ENCODE data around the gene RGL4. TPM values are rescaled to one million over a fixed set of nuclear protein-coding genes. Genes with fewer than 3 reads are reported as not detected.

The RGL4 gene
- polyA plus RNA-seq, 3 donors = 2.3 to 2.4 (median 2.3) TPM

GRCh38 chr22:23677701-23677995, 13.2 kb upstream of the RGL4 start:
- Histone ChIP-seq H3K4me3 (replicated peaks in 1 of 3; ENCODE audit: low read depth in 2 of 3, low read length in 3 of 3) (no peak overlapping the region), H3K4me1 (ENCODE audit: control insufficient read depth in 1 of 2, insufficient read depth in 2 of 2, low read length in 2 of 2) (peaks cover 18 to 22% of the 10 kb centered on the region in 2 donors), H3K79me2 (ENCODE audit: insufficient read depth, low read length) (no peaks in the 10 kb centered on the region), H3K9ac (ENCODE audit: insufficient read depth, low read length, poor library complexity, severe bottlenecking) (no peak overlapping the region), H3K36me3 (replicated peaks in 1 of 2; ENCODE audit: control insufficient read depth in 1 of 2, insufficient read depth in 2 of 2, low read length in 2 of 2) (peaks cover 10 to 33% of the 10 kb centered on the region in 2 donors), H3K9me3 (replicated peaks in 1 of 2; ENCODE audit: control insufficient read depth in 1 of 2, insufficient read depth in 1 of 2, low read length in 2 of 2) (no peaks in the 10 kb centered on the region), H3K27me3 (ENCODE audit: control insufficient read depth in 2 of 2, insufficient read depth in 2 of 2, low read length in 2 of 2) (no peaks in the 10 kb centered on the region), H3K4me2 (replicated peaks; ENCODE audit: extremely low read depth, low read length, poor library complexity, severe bottlenecking) (no peak overlapping the region), H2AFZ (ENCODE audit: insufficient read depth, low read depth, low read length, poor library complexity, severe bottlenecking) (no peak overlapping the region), H3K27ac (ENCODE audit: low read depth in 1 of 2, low read length in 2 of 2) (no peak overlapping the region), H4K20me1 (ENCODE audit: insufficient read depth, low read length) (no peaks in the 10 kb centered on the region)
- no peak for TF ChIP-seq CTCF (IDR thresholded peaks at IDR 0.05)
- no peak overlapping the region for H3K4me3 Mint-ChIP-seq
- intact Hi-C loops (cut with micrococcal nuclease) = no loop called here
- H3K27me3 Mint-ChIP-seq (ENCODE audit: low read depth in 3 of 3) = peaks cover 0 to 2% (median 0%) of the 10 kb centered on the region in 3 donors
- H3K36me3 Mint-ChIP-seq = peaks cover 27 to 60% of the 10 kb centered on the region in 2 donors
- no peak for DNase-seq
- no peaks in the 10 kb centered on the region for H3K9me3 Mint-ChIP-seq
- WGBS (ENCODE audit: insufficient coverage) = 97% methylated on average over 6 of the region's 6 CpGs
- peak overlapping the region in 4 of 7 donors; percentile 3 to 77 (median 24) for H3K27ac Mint-ChIP-seq
- H3K4me1 Mint-ChIP-seq = peaks cover 40% of the 10 kb centered on the region

DNA sequence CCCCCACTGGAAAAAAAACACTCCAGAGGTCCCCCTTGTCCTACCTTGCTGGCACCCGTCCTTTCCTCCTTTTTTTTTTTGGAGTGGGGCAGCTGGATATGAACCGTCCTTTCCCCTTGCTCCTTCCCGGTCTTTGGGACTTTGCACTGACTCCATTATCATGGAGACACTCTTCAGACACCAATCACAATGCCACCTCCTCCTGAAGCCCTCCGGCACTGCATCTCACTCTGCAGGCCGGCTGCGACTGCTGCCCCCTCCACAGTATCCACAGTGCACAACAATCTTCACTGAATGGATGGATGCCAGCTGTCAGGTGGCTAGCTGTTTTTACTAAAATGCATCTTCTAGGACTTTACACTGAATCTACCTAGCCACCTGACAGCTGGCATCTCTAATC, 12.7 kb upstream of the RGL4 start:
- Mint-ChIP-seq H3K4me1 (peaks cover 35% of the 10 kb centered on the region), H3K27ac (peak overlapping the region in 2 of 7 donors; percentile 29 to 31), H3K36me3 (peaks cover 29 to 65% of the 10 kb centered on the region in 2 donors), H3K4me3 (no peak overlapping the region), H3K9me3 (no peaks in the 10 kb centered on the region), H3K27me3 (ENCODE audit: low read depth in 3 of 3) (peaks cover 0 to 1% (median 0%) of the 10 kb centered on the region in 3 donors)
- no peak for DNase-seq
- no peaks in the 10 kb centered on the region for H4K20me1 ChIP-seq (ENCODE audit: insufficient read depth, low read length)
- H3K9me3 ChIP-seq (replicated peaks in 1 of 2; ENCODE audit: control insufficient read depth in 1 of 2, insufficient read depth in 1 of 2, low read length in 2 of 2) = no peaks in the 10 kb centered on the region
- H3K27me3 ChIP-seq (ENCODE audit: control insufficient read depth in 2 of 2, insufficient read depth in 2 of 2, low read length in 2 of 2) = no peaks in the 10 kb centered on the region
- TF ChIP-seq CTCF (IDR thresholded peaks at IDR 0.05) = no peak
- 94% methylated on average over 6 of the region's 6 CpGs for WGBS (ENCODE audit: insufficient coverage)
- no peak overlapping the region for H3K9ac ChIP-seq (ENCODE audit: insufficient read depth, low read length, poor library complexity, severe bottlenecking)
- H3K79me2 ChIP-seq (ENCODE audit: insufficient read depth, low read length) = no peaks in the 10 kb centered on the region
- intact Hi-C loops (cut with micrococcal nuclease) = no loop called here
- H3K27ac ChIP-seq (ENCODE audit: low read depth in 1 of 2, low read length in 2 of 2) = no peak overlapping the region
- no peak overlapping the region for H3K4me3 ChIP-seq (replicated peaks in 1 of 3; ENCODE audit: low read depth in 2 of 3, low read length in 3 of 3)
- H3K4me2 ChIP-seq (replicated peaks; ENCODE audit: extremely low read depth, low read length, poor library complexity, severe bottlenecking) = no peak overlapping the region
- H2AFZ ChIP-seq (ENCODE audit: insufficient read depth, low read depth, low read length, poor library complexity, severe bottlenecking) = no peak overlapping the region
- H3K4me1 ChIP-seq (ENCODE audit: control insufficient read depth in 1 of 2, insufficient read depth in 2 of 2, low read length in 2 of 2) = peaks cover 18 to 22% of the 10 kb centered on the region in 2 donors
- H3K36me3 ChIP-seq (replicated peaks in 1 of 2; ENCODE audit: control insufficient read depth in 1 of 2, insufficient read depth in 2 of 2, low read length in 2 of 2) = peaks cover 10 to 38% of the 10 kb centered on the region in 2 donors

Data from CD14-positive monocyte (primary cell).